ENCODE data around the gene SOX15. TPM values are rescaled to one million over a fixed set of nuclear protein-coding genes. Genes with fewer than 3 reads are reported as not detected.

The SOX15 gene
- total and polyA plus RNA-seq, 10 of the 15 experiments (the other 5 are each of a cell fraction or from before 2014, with no cell fraction given): 0.06 to 0.53 (median 0.16) TPM; not detected in 2

DNA sequence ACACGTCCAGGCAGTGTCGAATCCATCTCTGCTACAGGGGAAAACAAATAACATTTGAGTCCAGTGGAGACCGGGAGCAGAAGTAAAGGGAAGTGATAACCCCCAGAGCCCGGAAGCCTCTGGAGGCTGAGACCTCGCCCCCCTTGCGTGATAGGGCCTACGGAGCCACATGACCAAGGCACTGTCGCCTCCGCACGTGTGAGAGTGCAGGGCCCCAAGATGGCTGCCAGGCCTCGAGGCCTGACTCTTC is 17.6 kb downstream of the SOX15 start (continued):
- TF ChIP-seq NFYA (IDR thresholded peaks at IDR 0.05; ENCODE audit: borderline replicate concordance, low read depth, low read length) (no peak), TAF1 (IDR thresholded peaks at IDR 0.05; ENCODE audit: borderline replicate concordance, low read depth, low read length) (no peak; the same call in none of the 2 replicates), POLR2A (IDR thresholded peaks at IDR 0.05; ENCODE audit: low read depth, low read length) (no peak), SUPT20H (IDR thresholded peaks at IDR 0.05; ENCODE audit: borderline replicate concordance, control insufficient read depth, low read depth, low read length) (no peak), DPF2 (IDR thresholded peaks at IDR 0.05) (no peak), JUND (IDR thresholded peaks at IDR 0.05; ENCODE audit: low read depth, low read length) (no peak), ZSCAN29 (IDR thresholded peaks at IDR 0.05) (no peak), NR2F1 (conservative IDR thresholded peaks at IDR 0.05) (peak; percentile 8; the same call in 1 of the 2 replicates), ASH2L (IDR thresholded peaks at IDR 0.05; ENCODE audit: borderline replicate concordance, low read depth) (no peak), RAD51 (IDR thresholded peaks at IDR 0.05) (peak; percentile 97), EED (IDR thresholded peaks at IDR 0.05; ENCODE audit: low read depth) (no peak; the same call in 1 of the 2 replicates), NR2C1 (IDR thresholded peaks at IDR 0.05) (peak; percentile 76), ZNF24 (IDR thresholded peaks at IDR 0.05) (no peak), YBX1 (IDR thresholded peaks at IDR 0.05) (no peak), MTA3 (IDR thresholded peaks at IDR 0.05; ENCODE audit: borderline replicate concordance, low read length) (no peak), TBL1XR1 (IDR thresholded peaks at IDR 0.05; ENCODE audit: low read depth, low read length) (no peak)
- TF ChIP-seq, protein P1, sequence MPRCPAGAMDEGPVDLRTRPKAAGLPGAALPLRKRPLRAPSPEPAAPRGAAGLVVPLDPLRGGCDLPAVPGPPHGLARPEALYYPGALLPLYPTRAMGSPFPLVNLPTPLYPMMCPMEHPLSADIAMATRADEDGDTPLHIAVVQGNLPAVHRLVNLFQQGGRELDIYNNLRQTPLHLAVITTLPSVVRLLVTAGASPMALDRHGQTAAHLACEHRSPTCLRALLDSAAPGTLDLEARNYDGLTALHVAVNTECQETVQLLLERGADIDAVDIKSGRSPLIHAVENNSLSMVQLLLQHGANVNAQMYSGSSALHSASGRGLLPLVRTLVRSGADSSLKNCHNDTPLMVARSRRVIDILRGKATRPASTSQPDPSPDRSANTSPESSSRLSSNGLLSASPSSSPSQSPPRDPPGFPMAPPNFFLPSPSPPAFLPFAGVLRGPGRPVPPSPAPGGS (IDR thresholded peaks at IDR 0.05; ENCODE audit: borderline replicate concordance, insufficient read depth, low read depth, low read length, poor library complexity, severe bottlenecking): no peak
- TF ChIP-seq, protein P2, sequence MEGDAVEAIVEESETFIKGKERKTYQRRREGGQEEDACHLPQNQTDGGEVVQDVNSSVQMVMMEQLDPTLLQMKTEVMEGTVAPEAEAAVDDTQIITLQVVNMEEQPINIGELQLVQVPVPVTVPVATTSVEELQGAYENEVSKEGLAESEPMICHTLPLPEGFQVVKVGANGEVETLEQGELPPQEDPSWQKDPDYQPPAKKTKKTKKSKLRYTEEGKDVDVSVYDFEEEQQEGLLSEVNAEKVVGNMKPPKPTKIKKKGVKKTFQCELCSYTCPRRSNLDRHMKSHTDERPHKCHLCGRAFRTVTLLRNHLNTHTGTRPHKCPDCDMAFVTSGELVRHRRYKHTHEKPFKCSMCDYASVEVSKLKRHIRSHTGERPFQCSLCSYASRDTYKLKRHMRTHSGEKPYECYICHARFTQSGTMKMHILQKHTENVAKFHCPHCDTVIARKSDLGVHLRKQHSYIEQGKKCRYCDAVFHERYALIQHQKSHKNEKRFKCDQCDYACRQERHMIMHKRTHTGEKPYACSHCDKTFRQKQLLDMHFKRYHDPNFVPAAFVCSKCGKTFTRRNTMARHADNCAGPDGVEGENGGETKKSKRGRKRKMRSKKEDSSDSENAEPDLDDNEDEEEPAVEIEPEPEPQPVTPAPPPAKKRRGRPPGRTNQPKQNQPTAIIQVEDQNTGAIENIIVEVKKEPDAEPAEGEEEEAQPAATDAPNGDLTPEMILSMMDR (IDR thresholded peaks at IDR 0.05 in 2 of 3, conservative IDR thresholded peaks at IDR 0.05 in 1 of 3; ENCODE audit: control insufficient read depth in 2 of 3, extremely low read depth in 1 of 3, insufficient read depth in 1 of 3, low read depth in 3 of 3, low read length in 3 of 3): no peak
- TF ChIP-seq, protein P3, sequence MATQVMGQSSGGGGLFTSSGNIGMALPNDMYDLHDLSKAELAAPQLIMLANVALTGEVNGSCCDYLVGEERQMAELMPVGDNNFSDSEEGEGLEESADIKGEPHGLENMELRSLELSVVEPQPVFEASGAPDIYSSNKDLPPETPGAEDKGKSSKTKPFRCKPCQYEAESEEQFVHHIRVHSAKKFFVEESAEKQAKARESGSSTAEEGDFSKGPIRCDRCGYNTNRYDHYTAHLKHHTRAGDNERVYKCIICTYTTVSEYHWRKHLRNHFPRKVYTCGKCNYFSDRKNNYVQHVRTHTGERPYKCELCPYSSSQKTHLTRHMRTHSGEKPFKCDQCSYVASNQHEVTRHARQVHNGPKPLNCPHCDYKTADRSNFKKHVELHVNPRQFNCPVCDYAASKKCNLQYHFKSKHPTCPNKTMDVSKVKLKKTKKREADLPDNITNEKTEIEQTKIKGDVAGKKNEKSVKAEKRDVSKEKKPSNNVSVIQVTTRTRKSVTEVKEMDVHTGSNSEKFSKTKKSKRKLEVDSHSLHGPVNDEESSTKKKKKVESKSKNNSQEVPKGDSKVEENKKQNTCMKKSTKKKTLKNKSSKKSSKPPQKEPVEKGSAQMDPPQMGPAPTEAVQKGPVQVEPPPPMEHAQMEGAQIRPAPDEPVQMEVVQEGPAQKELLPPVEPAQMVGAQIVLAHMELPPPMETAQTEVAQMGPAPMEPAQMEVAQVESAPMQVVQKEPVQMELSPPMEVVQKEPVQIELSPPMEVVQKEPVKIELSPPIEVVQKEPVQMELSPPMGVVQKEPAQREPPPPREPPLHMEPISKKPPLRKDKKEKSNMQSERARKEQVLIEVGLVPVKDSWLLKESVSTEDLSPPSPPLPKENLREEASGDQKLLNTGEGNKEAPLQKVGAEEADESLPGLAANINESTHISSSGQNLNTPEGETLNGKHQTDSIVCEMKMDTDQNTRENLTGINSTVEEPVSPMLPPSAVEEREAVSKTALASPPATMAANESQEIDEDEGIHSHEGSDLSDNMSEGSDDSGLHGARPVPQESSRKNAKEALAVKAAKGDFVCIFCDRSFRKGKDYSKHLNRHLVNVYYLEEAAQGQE (IDR thresholded peaks at IDR 0.05; ENCODE audit: low read depth, low read length): no peak
- TF ChIP-seq, protein P4, sequence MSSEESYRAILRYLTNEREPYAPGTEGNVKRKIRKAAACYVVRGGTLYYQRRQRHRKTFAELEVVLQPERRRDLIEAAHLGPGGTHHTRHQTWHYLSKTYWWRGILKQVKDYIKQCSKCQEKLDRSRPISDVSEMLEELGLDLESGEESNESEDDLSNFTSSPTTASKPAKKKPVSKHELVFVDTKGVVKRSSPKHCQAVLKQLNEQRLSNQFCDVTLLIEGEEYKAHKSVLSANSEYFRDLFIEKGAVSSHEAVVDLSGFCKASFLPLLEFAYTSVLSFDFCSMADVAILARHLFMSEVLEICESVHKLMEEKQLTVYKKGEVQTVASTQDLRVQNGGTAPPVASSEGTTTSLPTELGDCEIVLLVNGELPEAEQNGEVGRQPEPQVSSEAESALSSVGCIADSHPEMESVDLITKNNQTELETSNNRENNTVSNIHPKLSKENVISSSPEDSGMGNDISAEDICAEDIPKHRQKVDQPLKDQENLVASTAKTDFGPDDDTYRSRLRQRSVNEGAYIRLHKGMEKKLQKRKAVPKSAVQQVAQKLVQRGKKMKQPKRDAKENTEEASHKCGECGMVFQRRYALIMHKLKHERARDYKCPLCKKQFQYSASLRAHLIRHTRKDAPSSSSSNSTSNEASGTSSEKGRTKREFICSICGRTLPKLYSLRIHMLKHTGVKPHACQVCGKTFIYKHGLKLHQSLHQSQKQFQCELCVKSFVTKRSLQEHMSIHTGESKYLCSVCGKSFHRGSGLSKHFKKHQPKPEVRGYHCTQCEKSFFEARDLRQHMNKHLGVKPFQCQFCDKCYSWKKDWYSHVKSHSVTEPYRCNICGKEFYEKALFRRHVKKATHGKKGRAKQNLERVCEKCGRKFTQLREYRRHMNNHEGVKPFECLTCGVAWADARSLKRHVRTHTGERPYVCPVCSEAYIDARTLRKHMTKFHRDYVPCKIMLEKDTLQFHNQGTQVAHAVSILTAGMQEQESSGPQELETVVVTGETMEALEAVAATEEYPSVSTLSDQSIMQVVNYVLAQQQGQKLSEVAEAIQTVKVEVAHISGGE (CRISPR knock-in tag; IDR thresholded peaks at IDR 0.05): no peak
